Spinal cord (tissue), 10 donors: ENCODE data around the gene SPTB. TPM values are rescaled to one million over a fixed set of nuclear protein-coding genes. Genes with fewer than 3 reads are reported as not detected.

ENCODE experiments used
- DNase-seq, 6 donors: peaks; one replicate each; pipeline versions ENCODE4 v3.0.0 to v3.0.0-alpha.2; 2013 to 2015; ENCODE audit warnings: low spot score in 6 of 6, low read depth in 4 of 6
- H3K27ac ChIP-seq: one replicate; pipeline ENCODE4 v1.5.1; 2013; ENCODE audit warnings: low read depth, low read length, control low read depth
- H3K27me3 ChIP-seq: one replicate; pipeline ENCODE4 v1.6.1; 2013; ENCODE audit warnings: low read length; ENCODE audit not compliant: control insufficient read depth, insufficient read depth
- H3K36me3 ChIP-seq: one replicate; pipeline ENCODE4 v1.6.1; 2013; ENCODE audit warnings: low read length; ENCODE audit not compliant: control insufficient read depth, insufficient read depth
- H3K4me1 ChIP-seq: one replicate; pipeline ENCODE4 v1.6.1; 2013; ENCODE audit warnings: low read length; ENCODE audit not compliant: control insufficient read depth, insufficient read depth
- H3K4me3 ChIP-seq: one replicate; pipeline ENCODE4 v1.5.1; 2013; ENCODE audit warnings: low read depth, low read length, control low read depth
- H3K9me3 ChIP-seq: one replicate; pipeline ENCODE4 v1.6.1; 2013; ENCODE audit warnings: low read length; ENCODE audit not compliant: control insufficient read depth, insufficient read depth
- WGBS: methylation state at CpG from one replicate; pipeline ENCODE4 v1.1.5; 2013; ENCODE audit warnings: missing lambda C conversion rate; ENCODE audit not compliant: insufficient coverage; 5-methylcytosine and 5-hydroxymethylcytosine counted together
- polyA plus RNA-seq, 2 donors: library from polyadenylated mRNA; unstranded; fragments of 120-200 nt; gene quantifications; one replicate each; pipeline ENCODE4 v1.2.1, GENCODE V29; 2013; ENCODE audit not compliant: insufficient read length in 2 of 2
- total RNA-seq, 2 donors: library from RNA; depleted of rRNA in 1 of 2; stranded (reverse); fragments of 120-200 nt in 1 of 2; fragments of >200 nt in 1 of 2; gene quantifications; one replicate each; pipeline versions ENCODE4 v1.2.3 to v1.2.4, GENCODE V29; 2013 to 2014
- donor health status: healthy.

The SPTB gene
- total and polyA plus RNA-seq, 4 donors, result 19.0 to 42.3 (median 35.2) TPM

- H3K4me3 ChIP-seq, result no peak overlapping the region
- H3K9me3 ChIP-seq, result no peaks in the 10 kb centered on the region
- no peaks in the 10 kb centered on the region for H3K27me3 ChIP-seq
- no peaks in the 10 kb centered on the region for H3K36me3 ChIP-seq
- 67% methylated on average over 9 of the region's 11 CpGs for WGBS
- no peak for DNase-seq
- H3K4me1 ChIP-seq, result peaks cover 25% of the 10 kb centered on the region
- no peak overlapping the region for H3K27ac ChIP-seq
These were observed 21.5 kb downstream of the SPTB start for GRCh38 chr14:64857979-64858744.

GRCh38 chr14:64856529-64857445 lies 22.9 kb downstream of the SPTB start:
- 56% methylated on average over 2 of the region's 11 CpGs for WGBS
- Histone ChIP-seq H3K27me3 (no peaks in the 10 kb centered on the region), H3K9me3 (no peaks in the 10 kb centered on the region), H3K4me1 (peaks cover 21% of the 10 kb centered on the region), H3K27ac (no peak overlapping the region), H3K36me3 (no peaks in the 10 kb centered on the region), H3K4me3 (no peak overlapping the region)
- DNase-seq, result no peak

GRCh38 chr14:64855721-64856528 lies 23.8 kb downstream of the SPTB start:
- Histone ChIP-seq H3K4me1 (peaks cover 15% of the 10 kb centered on the region), H3K27ac (peak overlapping the region; percentile 26), H3K4me3 (no peak overlapping the region), H3K27me3 (no peaks in the 10 kb centered on the region), H3K9me3 (no peaks in the 10 kb centered on the region), H3K36me3 (no peaks in the 10 kb centered on the region)
- WGBS, result 40% methylated on average over 5 of the region's 6 CpGs
- DNase-seq, result peak in 1 of 6 donors; percentile 23

- Histone ChIP-seq H3K27ac (peak overlapping the region; percentile 33), H3K36me3 (no peaks in the 10 kb centered on the region), H3K4me1 (peaks cover 15% of the 10 kb centered on the region), H3K4me3 (no peak overlapping the region), H3K9me3 (no peaks in the 10 kb centered on the region), H3K27me3 (no peaks in the 10 kb centered on the region)
- DNase-seq, result peak in 5 of 6 donors; percentile 54 to 85 (median 66)
- 62% methylated on average over 1 of the region's 5 CpGs for WGBS
These were observed 29.2 kb downstream of the SPTB start for GRCh38 chr14:64850369-64851137.

GRCh38 chr14:64849940-64850339 lies 29.8 kb downstream of the SPTB start:
- H3K27me3 ChIP-seq, result no peaks in the 10 kb centered on the region
- H3K4me3 ChIP-seq, result no peak overlapping the region
- DNase-seq, result no peak
- no peaks in the 10 kb centered on the region for H3K36me3 ChIP-seq
- H3K9me3 ChIP-seq, result no peaks in the 10 kb centered on the region
- WGBS, result 100% methylated on average over 1 of the region's 4 CpGs
- peak overlapping the region; percentile 33 for H3K27ac ChIP-seq
- H3K4me1 ChIP-seq, result peaks cover 12% of the 10 kb centered on the region

- Histone ChIP-seq H3K4me1 (peaks cover 9% of the 10 kb centered on the region), H3K27me3 (no peaks in the 10 kb centered on the region), H3K27ac (no peak overlapping the region), H3K9me3 (no peaks in the 10 kb centered on the region), H3K4me3 (no peak overlapping the region), H3K36me3 (no peaks in the 10 kb centered on the region)
- no peak for DNase-seq
- no CpG with 5 or more reads among the region's 3 CpGs for WGBS
These were observed 31.5 kb downstream of the SPTB start for GRCh38 chr14:64848239-64848638.

- no peak overlapping the region for H3K27ac ChIP-seq
- no peak overlapping the region for H3K4me3 ChIP-seq
- no peaks in the 10 kb centered on the region for H3K27me3 ChIP-seq
- H3K36me3 ChIP-seq, result no peaks in the 10 kb centered on the region
- no peak for DNase-seq
- WGBS, result 96% methylated on average over 2 of the region's 4 CpGs
- peaks cover 15% of the 10 kb centered on the region for H3K4me1 ChIP-seq
- no peaks in the 10 kb centered on the region for H3K9me3 ChIP-seq
These were observed 33.4 kb downstream of the SPTB start for GRCh38 chr14:64846319-64846718.

GRCh38 chr14:64845878-64846277 lies 33.8 kb downstream of the SPTB start:
- Histone ChIP-seq H3K27me3 (no peaks in the 10 kb centered on the region), H3K27ac (no peak overlapping the region), H3K4me3 (no peak overlapping the region), H3K36me3 (no peaks in the 10 kb centered on the region), H3K4me1 (peaks cover 15% of the 10 kb centered on the region), H3K9me3 (no peaks in the 10 kb centered on the region)
- no peak for DNase-seq
- WGBS, result 58% methylated on average over 3 of the region's 6 CpGs
